Neuronal stem cell (in vitro differentiated cells): Measurements from ENCODE around the gene RB1.

Experiments
- DNase-seq: peaks from one replicate; pipeline ENCODE4 v3.0.0-alpha.2; 2013; ENCODE audit warnings: low spot score
- H2AFZ ChIP-seq: one replicate; pipeline ENCODE4 v1.6.1; 2013; ENCODE audit warnings: mild to moderate bottlenecking, low read length, inconsistent platforms
- H2AK5ac ChIP-seq: 2 replicates; pipeline ENCODE4 v1.6.1; 2013; ENCODE audit warnings: low read depth, mild to moderate bottlenecking, inconsistent platforms, low read length, moderate library complexity, mixed read lengths
- H2BK120ac ChIP-seq: 2 replicates; pipeline ENCODE4 v1.6.1; 2013; ENCODE audit warnings: low read depth, mild to moderate bottlenecking, inconsistent platforms, low read length, moderate library complexity, mixed read lengths
- H2BK12ac ChIP-seq: one replicate; pipeline ENCODE4 v1.6.1; 2013; ENCODE audit warnings: low read length, inconsistent platforms
- H2BK15ac ChIP-seq: 2 replicates; pipeline ENCODE4 v1.6.1; 2013; ENCODE audit warnings: mild to moderate bottlenecking, low read length, inconsistent platforms, mixed read lengths
- H2BK5ac ChIP-seq: one replicate; pipeline ENCODE4 v1.6.1; 2013; ENCODE audit warnings: inconsistent platforms, mild to moderate bottlenecking, low read length, moderate library complexity
- H3K14ac ChIP-seq: one replicate; pipeline ENCODE4 v1.6.1; 2013; ENCODE audit warnings: low read length, inconsistent platforms
- H3K18ac ChIP-seq: 2 replicates; pipeline ENCODE4 v1.6.1; 2013; ENCODE audit warnings: low read length, inconsistent platforms
- H3K23ac ChIP-seq: 2 replicates; pipeline ENCODE4 v1.6.1; 2013; ENCODE audit warnings: low read depth, mild to moderate bottlenecking, mixed read lengths, low read length, inconsistent platforms; ENCODE audit not compliant: poor library complexity
- H3K27ac ChIP-seq: replicated peaks from 3 replicates; pipeline ENCODE4 v1.5.1; 2013; ENCODE audit warnings: low read length, inconsistent platforms
- H3K27me3 ChIP-seq, 3 experiments: 2 replicates each; pipeline ENCODE4 v1.6.1; 2013; ENCODE audit warnings: low read length in 3 of 3, mild to moderate bottlenecking in 2 of 3, inconsistent platforms in 1 of 3, low read depth in 1 of 3, mixed read lengths in 1 of 3, moderate library complexity in 1 of 3; ENCODE audit not compliant: control insufficient read depth in 3 of 3, insufficient read depth in 3 of 3
- H3K36me3 ChIP-seq, 2 donors: replicated peaks in 1 of 2; 2 replicates each; pipeline ENCODE4 v1.6.1; 2013; ENCODE audit warnings: low read length in 2 of 2; ENCODE audit not compliant: control insufficient read depth in 2 of 2, insufficient read depth in 2 of 2
- H3K4ac ChIP-seq: 2 replicates; pipeline ENCODE4 v1.6.1; 2013; ENCODE audit warnings: inconsistent platforms, mild to moderate bottlenecking, low read length, moderate library complexity
- H3K4me1 ChIP-seq, 2 donors: 1 replicate in 1 of 2; 2 replicates in 1 of 2; pipeline ENCODE4 v1.6.1; 2013; ENCODE audit warnings: low read length in 2 of 2, low read depth in 1 of 2; ENCODE audit not compliant: control insufficient read depth in 2 of 2, insufficient read depth in 1 of 2
- H3K4me2 ChIP-seq: one replicate; pipeline ENCODE4 v1.6.1; 2013; ENCODE audit warnings: mild to moderate bottlenecking, low read length, inconsistent platforms; ENCODE audit not compliant: insufficient read depth, poor library complexity, severe bottlenecking
- H3K4me3 ChIP-seq, 2 donors: 2 replicates each; pipeline ENCODE4 v1.5.1; 2013; ENCODE audit warnings: low read length in 2 of 2, mild to moderate bottlenecking in 2 of 2, inconsistent platforms in 1 of 2, moderate library complexity in 1 of 2
- H3K79me1 ChIP-seq: one replicate; pipeline ENCODE4 v1.6.1; 2013; ENCODE audit warnings: low read depth, mild to moderate bottlenecking, inconsistent platforms, low read length, moderate library complexity
- H3K9ac ChIP-seq: one replicate; pipeline ENCODE4 v1.6.1; 2013; ENCODE audit warnings: mild to moderate bottlenecking, low read depth, low read length, inconsistent platforms; ENCODE audit not compliant: poor library complexity
- H3K9me3 ChIP-seq, 2 donors: replicated peaks in 1 of 2; 2 replicates each; pipeline versions ENCODE3 to v1.6.1; 2013; ENCODE audit warnings: low read length in 2 of 2, mild to moderate bottlenecking in 2 of 2, inconsistent platforms in 1 of 2, low read depth in 1 of 2, mixed read lengths in 1 of 2, moderate library complexity in 1 of 2; ENCODE audit not compliant: control insufficient read depth in 2 of 2, insufficient read depth in 1 of 2
- H4K8ac ChIP-seq: one replicate; pipeline ENCODE4 v1.6.1; 2013; ENCODE audit warnings: low read depth, mild to moderate bottlenecking, inconsistent platforms, low read length, moderate library complexity
- H4K91ac ChIP-seq: one replicate; pipeline ENCODE4 v1.6.1; 2013; ENCODE audit warnings: low read length, low read depth, mild to moderate bottlenecking, inconsistent platforms; ENCODE audit not compliant: poor library complexity
- WGBS, 2 donors: extraction: QIAGEN DNeasy Blood & Tissue Kit; methylation state at CpG; one replicate each; pipeline ENCODE4 v1.1.7; 2013; ENCODE audit warnings: missing lambda C conversion rate in 2 of 2, mixed read lengths in 1 of 2; ENCODE audit not compliant: insufficient read length in 2 of 2, insufficient replicate concordance in 1 of 2; ENCODE audit errors: extremely low coverage in 2 of 2; 5-methylcytosine and 5-hydroxymethylcytosine counted together

The RB1 gene

GRCh38 chr13:48258002-48258401 lies 45.5 kb upstream of the RB1 start:
- Histone ChIP-seq H3K18ac (no peak overlapping the region), H2AK5ac (no peak overlapping the region), H4K91ac (no peak overlapping the region), H3K27ac (no peak overlapping the region), H3K27me3 (no peaks in the 10 kb centered on the region), H3K4ac (no peak overlapping the region), H3K79me1 (no peaks in the 10 kb centered on the region), H4K8ac (no peak overlapping the region), H3K9me3 (no peaks in the 10 kb centered on the region), H2BK12ac (no peak overlapping the region), H3K36me3 (peaks cover 3 to 98% of the 10 kb centered on the region in 2 donors), H2BK5ac (no peak overlapping the region), H2AFZ (no peak overlapping the region), H3K4me1 (no peaks in the 10 kb centered on the region), H2BK120ac (no peak overlapping the region), H3K9ac (no peak overlapping the region), H3K4me3 (no peak overlapping the region), H3K23ac (no peak overlapping the region), H3K14ac (no peak overlapping the region), H2BK15ac (no peak overlapping the region), H3K4me2 (no peak overlapping the region)
- no peak for DNase-seq

DNA sequence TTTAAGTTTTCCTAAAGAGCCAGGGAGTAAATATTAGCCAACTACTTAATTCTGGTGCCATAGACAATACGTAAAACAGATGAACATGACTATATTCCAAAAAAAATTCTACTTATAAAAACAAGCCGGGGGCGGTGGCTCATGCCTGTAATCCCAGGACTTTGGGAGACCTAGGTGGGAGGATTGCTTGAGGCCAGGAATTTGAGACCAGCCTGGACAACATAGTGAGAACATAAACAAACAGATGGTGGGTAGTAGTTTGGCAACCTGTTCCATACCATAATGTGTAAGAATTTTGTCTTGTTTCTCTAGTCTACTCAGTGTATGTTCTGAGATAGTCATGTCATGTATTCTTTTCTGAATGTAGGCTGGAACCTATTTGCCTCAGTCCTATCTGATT lies 45.1 kb upstream of the RB1 start:
- no peak overlapping the region for H3K27ac ChIP-seq
- no peak overlapping the region for H4K8ac ChIP-seq
- no peak overlapping the region for H3K23ac ChIP-seq
- no peak overlapping the region for H3K9ac ChIP-seq
- no peak overlapping the region for H2BK5ac ChIP-seq
- no peaks in the 10 kb centered on the region for H3K4me1 ChIP-seq
- no peak overlapping the region for H3K14ac ChIP-seq
- H4K91ac ChIP-seq, result no peak overlapping the region
- no peak overlapping the region for H2BK120ac ChIP-seq
- DNase-seq, result no peak
- H3K9me3 ChIP-seq, result no peaks in the 10 kb centered on the region
- no peak overlapping the region for H3K18ac ChIP-seq
- no peak overlapping the region for H3K4me2 ChIP-seq
- no peak overlapping the region for H2BK15ac ChIP-seq
- no peaks in the 10 kb centered on the region for H3K27me3 ChIP-seq
- H3K4ac ChIP-seq, result no peak overlapping the region
- H2BK12ac ChIP-seq, result no peak overlapping the region
- H3K79me1 ChIP-seq, result no peaks in the 10 kb centered on the region
- no CpG with 5 or more reads among the region's 3 CpGs for WGBS, 2 donors
- no peak overlapping the region for H3K4me3 ChIP-seq
- H3K36me3 ChIP-seq, result peaks cover 5 to 98% of the 10 kb centered on the region in 2 donors
- H2AK5ac ChIP-seq, result no peak overlapping the region
- no peak overlapping the region for H2AFZ ChIP-seq

GRCh38 chr13:48260970-48261369 lies 42.6 kb upstream of the RB1 start:
- no peak overlapping the region for H2AFZ ChIP-seq
- H4K8ac ChIP-seq, result no peak overlapping the region
- no peak overlapping the region for H2BK5ac ChIP-seq
- no peak overlapping the region for H3K4me2 ChIP-seq
- H3K23ac ChIP-seq, result no peak overlapping the region
- no peak for DNase-seq
- H3K27me3 ChIP-seq, result no peaks in the 10 kb centered on the region
- no peak overlapping the region for H3K14ac ChIP-seq
- no CpG with 5 or more reads among the region's 4 CpGs for WGBS, 2 donors
- no peak overlapping the region for H2BK120ac ChIP-seq
- H3K4ac ChIP-seq, result no peak overlapping the region
- no peaks in the 10 kb centered on the region for H3K79me1 ChIP-seq
- H3K4me1 ChIP-seq, result no peaks in the 10 kb centered on the region
- no peak overlapping the region for H4K91ac ChIP-seq
- H3K36me3 ChIP-seq, result peaks cover 5 to 95% of the 10 kb centered on the region in 2 donors
- no peak overlapping the region for H3K27ac ChIP-seq
- H2BK15ac ChIP-seq, result no peak overlapping the region
- H3K18ac ChIP-seq, result no peak overlapping the region
- H3K9me3 ChIP-seq, result no peaks in the 10 kb centered on the region
- H3K4me3 ChIP-seq, result no peak overlapping the region
- no peak overlapping the region for H3K9ac ChIP-seq
- no peak overlapping the region for H2BK12ac ChIP-seq
- no peak overlapping the region for H2AK5ac ChIP-seq

DNA sequence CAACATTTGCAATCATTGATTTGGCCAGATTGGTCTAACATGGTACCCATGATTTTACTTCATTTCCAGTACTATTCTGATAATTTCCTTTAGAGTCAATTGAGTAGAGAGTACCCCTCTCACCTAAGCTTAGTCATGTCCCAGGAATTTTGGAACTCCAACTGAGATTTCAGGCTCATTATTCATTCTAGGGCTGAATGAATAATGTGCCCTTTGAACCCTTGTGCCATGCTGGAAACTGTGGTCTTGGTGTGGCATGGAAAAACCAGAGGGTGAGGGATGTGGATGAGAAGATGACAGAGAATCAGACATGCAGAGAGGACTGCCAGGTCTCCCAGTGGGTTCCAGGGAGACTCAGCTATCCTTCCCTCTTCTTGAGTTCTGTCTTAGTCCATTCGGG lies 40.4 kb upstream of the RB1 start:
- no peak overlapping the region for H4K91ac ChIP-seq
- no peak overlapping the region for H4K8ac ChIP-seq
- no peak overlapping the region for H3K14ac ChIP-seq
- H2AK5ac ChIP-seq, result no peak overlapping the region
- no peak for DNase-seq
- H3K27ac ChIP-seq, result no peak overlapping the region
- peaks cover 5 to 77% of the 10 kb centered on the region in 2 donors for H3K36me3 ChIP-seq
- no peak overlapping the region for H3K23ac ChIP-seq
- H2BK5ac ChIP-seq, result no peak overlapping the region
- no peaks in the 10 kb centered on the region for H3K9me3 ChIP-seq
- H3K4me1 ChIP-seq, result peaks cover 0 to 1% of the 10 kb centered on the region in 2 donors
- no peak overlapping the region for H2BK15ac ChIP-seq
- H2AFZ ChIP-seq, result no peak overlapping the region
- no peaks in the 10 kb centered on the region for H3K79me1 ChIP-seq
- H2BK120ac ChIP-seq, result no peak overlapping the region
- no peaks in the 10 kb centered on the region for H3K27me3 ChIP-seq
- no peak overlapping the region for H3K4ac ChIP-seq
- H3K9ac ChIP-seq, result no peak overlapping the region
- no CpG with 5 or more reads among the region's 1 CpG for WGBS, 2 donors
- no peak overlapping the region for H2BK12ac ChIP-seq
- no peak overlapping the region for H3K4me3 ChIP-seq
- no peak overlapping the region for H3K18ac ChIP-seq
- no peak overlapping the region for H3K4me2 ChIP-seq
